HCT116 (cell line): ENCODE data around the gene LRPPRC. TPM values are rescaled to one million over a fixed set of nuclear protein-coding genes. Genes with fewer than 3 reads are reported as not detected.

Experiments used
- ATAC-seq: fragments of 200-7000 bp; cut with Tn5 transposase; 2 replicates; pipeline ENCODE4 v1.9.1; 2020; ENCODE audit warnings: mild to moderate bottlenecking, moderate library complexity
- BruUV-seq: library from RNA; stranded (reverse); fragments of 400-500 nt; replicated peaks from 2 replicates; lab custom pipeline; 2021; lab: Mats Ljungman, UMichigan
- CTCF ChIA-PET: fragments of 300-600 bp; sonication (Branson Sonifier 250); formaldehyde crosslinking; loops from one replicate; lab custom pipeline; 2021; ENCODE audit warnings: antibody characterized with exemption; lab: Charles Lee
- POLR2A ChIA-PET: fragments of 300-600, 350-600 bp; sonication (Branson Sonifier 250); formaldehyde crosslinking; loops from one replicate; lab custom pipeline; 2021; ENCODE audit warnings: antibody characterized with exemption; lab: Charles Lee
- RAD21 ChIA-PET, 2 experiments: fragments of 300-600 bp; sonication (Branson Sonifier 250); formaldehyde crosslinking; loops; one replicate each; lab custom pipeline; 2023; ENCODE audit warnings: low total read pairs in 2 of 2; ENCODE audit not compliant: uncharacterized antibody in 2 of 2, unreplicated experiment in 2 of 2, low non-redundant PET in 1 of 2; lab: Charles Lee
- DNase-seq: peaks from one replicate; pipeline ENCODE4 v3.0.0-alpha.2; 2010; ENCODE audit warnings: low read depth, low spot score
- H2AFZ ChIP-seq: fragments of 200-600 bp; shearing (Covaris generic), sonication (generic); 2 replicates; pipeline ENCODE4 v1.6.1; 2017; ENCODE audit warnings: low read depth, mixed run types, mixed read lengths, antibody characterized with exemption, low read length; ENCODE audit not compliant: poor library complexity, severe bottlenecking
- H3K27ac ChIP-seq: 2 replicates; pipeline ENCODE4 v1.5.1; 2012; ENCODE audit warnings: low read depth, low read length
- H3K27me3 ChIP-seq: fragments of 200-600 bp; sonication (generic); 2 replicates; pipeline ENCODE4 v1.6.1; 2016; ENCODE audit warnings: mixed run types, low read length, mixed read lengths; ENCODE audit not compliant: insufficient read depth
- H3K36me3 ChIP-seq, 2 experiments: fragments of 200-500 bp in 1 of 2; fragments of 200-600 bp in 1 of 2; sonication (Bioruptor generic) in 1 of 2; sonication (generic) in 1 of 2; 2 replicates each; pipeline versions ENCODE4 v1.5.1 to v1.6.1; 2014 to 2016; ENCODE audit warnings: low read length in 2 of 2, inconsistent platforms in 1 of 2, mixed read lengths in 1 of 2, mixed run types in 1 of 2; ENCODE audit not compliant: insufficient read depth in 2 of 2, control insufficient read depth in 1 of 2
- H3K4me1 ChIP-seq, 2 experiments: fragments of 200-600 bp in 1 of 2; sonication (generic) in 1 of 2; 2 replicates each; pipeline versions ENCODE4 v1.5.1 to v1.6.1; 2012 to 2017; ENCODE audit warnings: low read length in 2 of 2, inconsistent platforms in 1 of 2, mild to moderate bottlenecking in 1 of 2, mixed read lengths in 1 of 2, mixed run types in 1 of 2, moderate library complexity in 1 of 2; ENCODE audit not compliant: insufficient read depth in 2 of 2, control insufficient read depth in 1 of 2
- H3K4me2 ChIP-seq: fragments of 200-600 bp; sonication (generic); 2 replicates; pipeline ENCODE4 v1.6.1; 2017; ENCODE audit warnings: mixed run types, low read length, mixed read lengths
- H3K4me3 ChIP-seq, 2 experiments: fragments of 200-600 bp in 1 of 2; sonication (generic) in 1 of 2; replicated peaks in 1 of 2; 2 replicates each; pipeline ENCODE4 v1.5.1; 2011 to 2016; ENCODE audit warnings: low read length in 2 of 2, control low read depth in 1 of 2, low read depth in 1 of 2, mild to moderate bottlenecking in 1 of 2, mixed read lengths in 1 of 2, mixed run types in 1 of 2
- H3K79me2 ChIP-seq: fragments of 200-600 bp; sonication (generic); 2 replicates; pipeline ENCODE4 v1.6.1; 2017; ENCODE audit warnings: mild to moderate bottlenecking, mixed run types, low read length, moderate library complexity, mixed read lengths; ENCODE audit not compliant: insufficient read depth
- H3K9ac ChIP-seq: fragments of 200-600 bp; sonication (generic); 2 replicates; pipeline ENCODE4 v1.6.1; 2016; ENCODE audit warnings: low read length, mixed read lengths
- H3K9me2 ChIP-seq: fragments of 200-600 bp; sonication (generic), shearing (Covaris generic); 2 replicates; pipeline ENCODE4 v1.6.1; 2017; ENCODE audit warnings: mixed run types, mild to moderate bottlenecking, moderate library complexity; ENCODE audit not compliant: insufficient read depth
- H3K9me3 ChIP-seq, 2 experiments: fragments of 200-500 bp in 1 of 2; fragments of 200-600 bp in 1 of 2; sonication (Bioruptor generic) in 1 of 2; sonication (generic) in 1 of 2; 2 replicates each; pipeline ENCODE4 v1.6.1; 2014 to 2017; ENCODE audit warnings: low read length in 2 of 2, mixed read lengths in 2 of 2, inconsistent platforms in 1 of 2, low read depth in 1 of 2, mild to moderate bottlenecking in 1 of 2, mixed run types in 1 of 2, moderate library complexity in 1 of 2; ENCODE audit not compliant: control insufficient read depth in 1 of 2, insufficient read depth in 1 of 2
- H4K20me1 ChIP-seq: fragments of 200-600 bp; sonication (generic), shearing (Covaris generic); 2 replicates; pipeline ENCODE4 v1.6.1; 2017; ENCODE audit warnings: mixed run types, mild to moderate bottlenecking, moderate library complexity; ENCODE audit not compliant: insufficient read depth
- ATF3 ChIP-seq: IDR thresholded peaks from 2 replicates; pipeline ENCODE4 v1.6.1; 2012
- CEBPB ChIP-seq: IDR thresholded peaks from 2 replicates; pipeline ENCODE4 v1.6.1; 2012; ENCODE audit warnings: low read depth
- CTCF ChIP-seq, 3 experiments: fragments of 200-600 bp in 1 of 3; sonication (generic) in 1 of 3; IDR thresholded peaks in 2 of 3; conservative IDR thresholded peaks in 1 of 3; 2 replicates each; pipeline ENCODE4 v1.5.1; 2012 to 2017; ENCODE audit warnings: low read depth in 2 of 3, low read length in 2 of 3, antibody characterized with exemption in 1 of 3, borderline replicate concordance in 1 of 3, control low read depth in 1 of 3, mild to moderate bottlenecking in 1 of 3, mixed read lengths in 1 of 3, mixed run types in 1 of 3, moderate library complexity in 1 of 3; ENCODE audit not compliant: insufficient read depth in 1 of 3
- EZH2phosphoT487 ChIP-seq: fragments of 200-600 bp; IDR thresholded peaks from 2 replicates; pipeline ENCODE4 v1.6.1; 2018; ENCODE audit warnings: antibody characterized with exemption, borderline replicate concordance
- MAX ChIP-seq: IDR thresholded peaks from 2 replicates; pipeline ENCODE4 v1.6.1; 2012
- POLR2A ChIP-seq: IDR thresholded peaks from 2 replicates; pipeline ENCODE4 v1.7.0; 2011; ENCODE audit warnings: borderline replicate concordance; ENCODE audit not compliant: insufficient read depth, insufficient read length; ENCODE audit errors: extremely low read depth
- POLR2AphosphoS5 ChIP-seq: IDR thresholded peaks from 2 replicates; pipeline ENCODE4 v1.6.1; 2011; ENCODE audit warnings: mild to moderate bottlenecking, low read depth, low read length, moderate library complexity
- REST ChIP-seq: IDR thresholded peaks from 2 replicates; pipeline ENCODE4 v1.6.1; 2012; ENCODE audit warnings: low read depth
- SIN3A ChIP-seq: IDR thresholded peaks from 2 replicates; pipeline ENCODE4 v1.6.1; 2012; ENCODE audit warnings: low read depth
- SP1 ChIP-seq: IDR thresholded peaks from 2 replicates; pipeline ENCODE4 v1.6.1; 2012; ENCODE audit warnings: low read depth
- ZNF274 ChIP-seq: fragments of 200-500 bp; sonication (Bioruptor generic); IDR thresholded peaks from 2 replicates; pipeline ENCODE4 v1.6.1; 2014; ENCODE audit warnings: mild to moderate bottlenecking, low read depth, low read length, inconsistent platforms
- intact Hi-C: fragments of 100-400 bp; cut with micrococcal nuclease; formaldehyde crosslinking; loops from 2 replicates; pipeline ENCODE4 v1.10.0; 2022
- total RNA-seq: library from RNA; stranded (reverse); gene quantifications from one replicate; pipeline ENCODE4 v1.2.1, GENCODE V29; 2021; ENCODE audit not compliant: unreplicated experiment

The LRPPRC gene
- total RNA-seq, 1 experiment from 2014 or later, result 210 TPM

- Histone ChIP-seq H4K20me1 (peaks cover 24% of the 10 kb centered on the region; the same call in 1 of the 2 replicates), H3K4me2 (no peak overlapping the region), H3K79me2 (peaks cover 56% of the 10 kb centered on the region), H3K9ac (no peak overlapping the region), H3K4me3 (no peak overlapping the region), H3K4me1 (no peaks in the 10 kb centered on the region), H3K9me3 (no peaks in the 10 kb centered on the region), H3K9me2 (no peaks in the 10 kb centered on the region), H3K27me3 (no peaks in the 10 kb centered on the region), H2AFZ (no peak overlapping the region), H3K36me3 (peaks cover 67 to 79% of the 10 kb centered on the region in 2 experiments), H3K27ac (no peak overlapping the region)
- ChIA-PET RAD21 (no interaction called here), POLR2A (no interaction called here), CTCF (no interaction called here)
- intact Hi-C loops, result no loop called here
- BruUV-seq, result no TSS peak
- no peak for TF ChIP-seq POLR2A
- TF ChIP-seq EZH2phosphoT487, result no peak
- no peak for TF ChIP-seq CEBPB
- TF ChIP-seq ZNF274, result no peak
- no peak for TF ChIP-seq POLR2AphosphoS5
- no peak for TF ChIP-seq ATF3
- TF ChIP-seq SIN3A, result no peak
- no peak for TF ChIP-seq CTCF (IDR thresholded peaks at IDR 0.05 in 2 of 3, conservative IDR thresholded peaks at IDR 0.05 in 1 of 3; ENCODE audit: borderline replicate concordance in 1 of 3, insufficient read depth in 1 of 3, low read depth in 2 of 3, low read length in 2 of 3)
- no peak for TF ChIP-seq SP1
- no peak for TF ChIP-seq MAX
- TF ChIP-seq REST, result no peak
- DNase-seq, result no peak
- ATAC-seq, result no peak
Measured at GRCh38 chr2:43896906-43897305, 98.9 kb downstream of the LRPPRC start.
